HPDE6-E6E7 (cell line): Measurements from ENCODE around the gene PLAC1.

ENCODE experiments used
- DNase-seq: peaks from one replicate; pipeline ENCODE4 v3.0.0; 2011; ENCODE audit warnings: missing footprints; ENCODE audit errors: extremely low spot score

PLAC1 gene, protein sequence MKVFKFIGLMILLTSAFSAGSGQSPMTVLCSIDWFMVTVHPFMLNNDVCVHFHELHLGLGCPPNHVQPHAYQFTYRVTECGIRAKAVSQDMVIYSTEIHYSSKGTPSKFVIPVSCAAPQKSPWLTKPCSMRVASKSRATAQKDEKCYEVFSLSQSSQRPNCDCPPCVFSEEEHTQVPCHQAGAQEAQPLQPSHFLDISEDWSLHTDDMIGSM

DNA sequence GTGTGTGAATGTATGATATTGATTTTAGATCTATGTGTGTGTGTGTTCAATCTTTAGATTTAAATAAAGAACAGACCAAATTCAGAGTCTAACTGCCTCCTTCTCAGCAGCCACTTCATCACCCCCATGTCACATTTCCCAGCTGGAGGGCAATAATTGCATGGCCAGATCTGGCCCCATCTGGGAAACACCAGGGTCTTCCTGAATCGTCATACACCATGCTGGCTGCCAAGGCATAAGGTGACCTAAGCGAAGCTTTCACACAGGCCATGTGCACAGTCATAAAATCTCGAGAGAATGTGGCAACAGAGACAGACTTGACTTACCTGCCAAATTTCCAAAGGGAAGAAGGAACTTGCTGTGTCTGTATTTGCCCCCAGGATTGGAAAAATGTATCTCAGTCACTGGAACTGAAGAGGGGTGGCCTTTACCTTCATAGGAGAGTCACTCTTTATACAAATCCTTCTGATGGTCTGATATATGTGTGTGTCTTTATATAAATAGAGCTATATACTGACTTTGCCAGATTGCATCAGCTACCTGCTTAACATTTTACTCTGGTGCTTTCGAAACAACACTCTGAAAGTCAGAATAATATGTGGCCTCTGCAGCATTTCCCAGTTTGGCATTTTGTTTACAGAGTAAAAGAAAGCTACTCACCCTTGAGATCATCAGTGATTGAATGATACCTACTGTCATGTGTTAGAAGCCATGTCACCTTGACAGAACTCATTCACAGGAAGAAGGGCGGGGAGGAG, at the start of gene PLAC1:
PLAC1 (minus strand) TSS at position 470 of the 758 bp plus-strand sequence. CDS start 91,789 bp downstream, outside the sequence.
- no peak for DNase-seq

DNA sequence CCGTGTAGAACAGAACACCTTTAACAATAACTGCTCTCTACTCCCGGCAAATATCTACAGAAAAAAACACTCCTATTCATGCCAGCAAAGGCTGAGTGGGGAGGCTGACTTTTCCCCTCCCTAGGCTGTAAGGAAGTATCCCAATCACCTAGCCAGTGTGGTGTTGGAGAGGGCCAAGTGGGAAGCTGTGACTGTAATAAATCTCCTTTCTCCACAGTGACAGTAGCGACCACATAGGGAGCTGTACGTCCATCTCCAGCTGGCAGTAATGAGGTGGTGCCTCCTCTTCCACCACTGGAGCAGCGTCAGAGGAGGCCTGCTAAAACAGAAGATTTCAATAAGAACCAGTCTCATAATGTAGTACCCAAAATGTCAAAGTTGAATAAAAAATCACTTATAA, 47.9 kb upstream of the PLAC1 start:
- DNase-seq = no peak

DNA sequence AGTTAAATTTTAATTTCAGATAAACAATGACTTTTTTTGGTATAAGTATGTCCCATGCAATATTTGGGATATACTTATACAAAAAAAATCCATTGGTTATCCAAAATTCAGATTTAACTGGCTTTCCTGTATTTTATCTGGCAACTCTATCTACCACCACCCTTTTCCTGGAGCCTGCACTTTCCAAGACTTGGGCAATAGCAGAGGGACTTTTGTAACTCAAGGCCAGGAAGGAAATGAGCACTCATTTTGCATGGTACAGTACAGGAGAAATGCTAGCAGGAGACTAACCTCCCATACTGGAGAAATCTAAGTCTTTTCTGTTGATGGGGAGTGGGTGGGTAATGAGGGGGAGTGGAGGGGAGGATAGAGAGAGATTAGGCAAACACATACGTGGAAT, 37.7 kb upstream of the PLAC1 start:
- DNase-seq = no peak

DNA sequence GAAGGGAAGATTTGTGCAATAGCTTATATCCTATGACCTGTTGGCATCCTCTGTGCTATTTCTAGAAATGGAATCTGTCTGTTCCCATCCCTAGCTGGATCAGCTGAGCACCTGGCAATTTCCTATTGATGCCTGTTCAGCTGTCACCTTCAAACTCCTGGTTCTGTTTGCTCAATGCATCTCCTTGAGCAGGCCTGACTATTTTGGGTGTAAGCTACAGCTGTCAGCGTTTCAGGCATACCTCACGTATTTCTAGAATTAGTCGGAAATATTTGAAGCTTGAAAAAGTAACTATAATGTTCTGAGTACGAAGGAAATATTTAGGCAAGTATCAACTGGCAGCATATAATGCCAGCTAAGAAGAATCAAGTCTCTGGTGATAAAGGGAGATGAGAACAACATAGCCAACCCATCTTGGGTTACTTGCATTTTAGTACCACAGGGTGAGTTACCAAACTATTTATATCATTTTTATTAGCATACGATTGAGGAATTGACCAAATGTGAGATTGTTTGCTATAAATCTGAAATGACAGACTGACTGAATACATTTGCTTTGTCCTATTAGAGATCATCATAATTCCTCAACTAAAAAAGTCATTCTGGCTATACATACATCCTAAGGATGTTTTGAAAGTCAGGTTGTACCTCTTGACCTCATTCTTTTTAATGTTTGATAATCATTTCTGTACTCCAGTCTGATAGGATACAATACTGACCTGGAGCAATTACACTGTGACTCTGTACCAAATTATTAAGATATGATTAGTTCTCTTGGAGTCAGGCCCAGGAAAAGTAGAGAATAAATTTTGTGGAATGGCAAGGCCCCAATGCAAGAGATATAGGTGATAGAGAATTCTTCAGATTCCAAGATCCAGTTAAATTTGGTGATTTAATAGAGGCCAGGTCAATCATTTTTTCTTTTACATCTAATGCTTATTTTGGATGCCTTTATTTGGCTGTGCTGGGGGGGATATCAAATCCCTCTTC, 36.4 kb upstream of the PLAC1 start:
- DNase-seq = no peak

DNA sequence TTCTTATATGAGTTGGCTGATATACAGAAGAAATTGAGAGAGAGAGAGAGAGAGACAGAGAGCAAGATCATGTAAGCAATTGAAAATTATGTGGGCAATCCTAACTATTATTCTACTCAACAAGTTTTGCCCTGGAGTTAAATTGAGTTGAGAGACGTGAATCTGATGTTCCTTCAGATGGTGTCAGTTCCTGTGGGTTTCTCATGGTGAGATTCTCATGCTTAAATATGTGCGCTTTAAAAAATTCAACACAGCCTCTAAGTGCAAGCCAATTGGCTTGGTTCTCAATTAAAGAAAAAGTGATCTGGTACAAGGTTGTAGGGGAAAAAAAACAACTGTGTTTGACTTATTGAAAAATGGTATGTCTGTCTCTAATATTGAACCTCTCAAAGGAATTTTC, 35.4 kb upstream of the PLAC1 start:
- no peak for DNase-seq

DNA sequence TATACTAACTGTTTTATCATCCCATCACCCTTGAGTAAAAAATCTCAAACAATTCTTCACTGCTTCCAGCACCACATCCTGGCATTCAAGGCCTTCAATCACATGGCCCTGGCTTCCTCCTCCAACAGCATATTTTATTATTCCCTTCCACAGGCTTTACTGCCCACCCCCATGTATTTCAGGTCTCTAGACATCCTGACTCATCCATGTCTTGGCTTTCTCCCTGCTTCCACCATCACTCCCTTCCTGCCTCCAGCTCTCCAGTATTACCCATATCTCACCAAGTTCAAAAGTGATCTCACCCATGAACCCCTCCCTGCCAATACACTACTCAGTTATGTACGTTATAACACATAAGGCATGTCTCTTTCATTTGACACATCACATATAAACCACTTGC, 34.7 kb upstream of the PLAC1 start:
- DNase-seq = no peak

DNA sequence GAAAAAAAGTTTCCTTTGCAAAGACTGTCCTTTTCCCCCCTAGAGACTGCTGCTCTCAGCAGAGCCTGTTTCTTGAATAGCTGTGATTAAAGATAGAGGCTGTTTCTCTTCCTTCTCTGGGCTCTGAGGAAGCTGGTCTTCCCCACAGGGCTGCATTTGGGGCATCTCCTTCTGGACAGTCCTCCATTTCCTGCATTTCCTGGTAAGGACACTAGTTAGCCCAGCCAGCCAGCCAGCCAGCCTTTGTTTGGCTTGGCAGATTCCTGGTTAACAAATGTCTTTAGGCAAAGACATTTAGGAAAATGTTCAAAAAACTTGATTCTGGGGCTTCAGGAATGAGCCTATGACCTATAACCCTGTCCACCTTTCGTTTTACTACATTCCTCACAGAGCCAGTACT, 34.0 kb upstream of the PLAC1 start:
- DNase-seq = no peak

DNA sequence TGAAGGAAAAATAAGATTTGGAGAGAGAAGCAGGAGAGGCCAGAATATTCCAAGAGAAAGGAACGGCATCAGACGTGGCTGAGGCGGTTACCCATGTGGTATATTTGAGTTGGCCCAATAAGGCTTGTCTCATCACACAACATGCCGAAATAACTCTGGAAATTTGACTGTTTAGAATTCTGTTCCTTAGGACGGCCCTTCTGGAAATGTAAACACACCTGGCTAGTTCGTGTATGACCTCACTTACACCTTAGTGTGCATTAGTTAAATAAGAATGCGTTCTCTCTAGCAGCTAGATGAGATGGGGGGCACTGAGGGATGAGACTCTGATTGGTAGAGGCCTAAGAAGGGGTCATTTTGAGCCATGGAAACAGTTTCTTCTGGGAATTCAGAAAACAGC, 33.2 kb upstream of the PLAC1 start:
- DNase-seq = no peak

DNA sequence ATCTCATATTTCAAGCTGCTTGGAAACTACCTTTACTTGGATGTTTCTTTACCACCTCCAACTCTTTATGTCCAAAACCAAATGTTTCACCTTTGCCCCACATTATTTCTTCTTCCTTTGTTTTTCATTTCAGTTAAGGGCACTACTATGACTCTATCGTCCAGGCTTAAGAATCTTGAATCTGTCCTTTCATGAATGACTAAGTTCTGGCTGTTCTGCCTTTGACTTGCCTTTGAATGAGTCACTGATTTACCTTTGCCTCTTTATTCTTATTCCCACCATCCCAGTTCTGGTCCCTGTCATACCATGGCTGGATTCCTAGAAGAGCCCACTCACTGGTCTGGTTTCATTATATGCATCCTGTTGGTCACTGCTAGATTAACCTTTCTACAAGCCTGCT, 30.6 kb upstream of the PLAC1 start:
- DNase-seq = no peak

DNA sequence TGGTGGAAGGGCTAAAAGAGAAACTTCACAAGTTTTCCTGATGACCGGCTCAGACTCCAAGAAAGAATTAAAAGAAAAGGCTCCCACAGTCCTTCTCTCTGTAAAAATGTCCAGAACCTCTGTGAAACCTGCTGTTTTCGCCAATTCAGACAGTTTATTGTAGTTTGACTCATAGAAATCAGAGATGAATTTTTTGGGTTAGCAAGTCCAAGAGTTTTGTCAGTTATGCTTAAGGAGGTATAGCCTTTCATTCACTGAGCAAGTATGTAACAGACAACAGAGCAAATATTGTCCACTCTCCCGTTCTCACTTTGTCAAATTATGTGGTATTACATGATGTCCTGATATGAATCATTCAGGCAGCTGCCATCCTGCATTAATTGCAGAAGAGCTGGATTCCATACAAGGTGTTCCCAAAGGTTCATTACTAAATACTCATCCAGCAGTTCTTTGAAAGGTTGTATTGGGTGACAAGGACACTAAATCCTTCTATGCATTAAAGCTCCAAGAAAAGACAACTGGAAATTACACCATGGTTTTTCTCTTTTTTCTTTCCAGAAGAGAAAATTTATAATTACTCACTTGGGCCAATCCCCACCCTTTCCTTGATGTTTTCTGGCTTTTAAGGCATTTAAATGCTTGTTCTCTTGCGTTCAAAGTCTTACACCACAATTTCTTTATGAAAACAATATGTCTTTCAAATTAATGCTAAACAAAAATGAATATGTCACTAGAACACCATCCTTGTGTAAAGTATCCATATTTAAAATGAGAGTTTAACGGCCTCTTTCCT, 30.0 kb upstream of the PLAC1 start:
- no peak for DNase-seq

DNA sequence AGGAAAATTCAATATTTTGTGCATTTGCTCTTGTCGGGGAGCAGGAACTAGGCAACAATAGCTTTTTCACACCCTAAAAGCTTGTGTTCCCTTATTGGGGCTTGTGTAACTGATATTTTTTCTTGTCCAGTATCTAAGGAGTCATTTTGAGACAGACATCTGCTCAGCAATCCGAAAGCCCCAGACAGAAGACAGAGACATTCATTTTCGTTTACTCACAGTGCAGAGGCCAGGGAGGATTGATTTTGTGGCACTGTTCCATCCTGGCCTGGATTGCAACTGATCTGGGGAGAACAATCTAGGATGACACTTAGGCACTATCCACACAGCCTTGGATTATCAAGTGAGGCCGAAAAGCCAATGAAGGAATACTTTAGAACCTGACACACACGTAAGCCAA, 27.4 kb upstream of the PLAC1 start:
- DNase-seq = no peak

DNA sequence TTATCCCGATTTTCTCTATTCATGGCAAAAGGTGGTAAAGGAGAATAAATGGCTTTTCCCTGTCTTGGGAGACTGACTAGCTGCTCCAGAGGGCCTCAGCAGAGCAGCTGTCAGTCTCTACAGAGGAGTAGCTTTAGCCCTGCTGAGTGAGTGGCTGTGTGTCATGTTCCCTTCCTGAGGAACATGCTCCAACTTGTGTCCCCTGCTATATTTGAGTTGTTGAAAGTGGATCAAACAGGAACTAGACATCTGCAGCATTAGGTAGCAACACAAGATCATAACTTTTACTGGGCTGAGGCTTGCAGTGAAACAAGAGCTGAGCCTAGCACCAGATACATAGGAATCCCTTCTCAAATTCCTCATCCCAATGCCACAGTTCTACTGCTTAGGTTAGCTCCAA, 26.7 kb upstream of the PLAC1 start:
- DNase-seq = peak; percentile 37

DNA sequence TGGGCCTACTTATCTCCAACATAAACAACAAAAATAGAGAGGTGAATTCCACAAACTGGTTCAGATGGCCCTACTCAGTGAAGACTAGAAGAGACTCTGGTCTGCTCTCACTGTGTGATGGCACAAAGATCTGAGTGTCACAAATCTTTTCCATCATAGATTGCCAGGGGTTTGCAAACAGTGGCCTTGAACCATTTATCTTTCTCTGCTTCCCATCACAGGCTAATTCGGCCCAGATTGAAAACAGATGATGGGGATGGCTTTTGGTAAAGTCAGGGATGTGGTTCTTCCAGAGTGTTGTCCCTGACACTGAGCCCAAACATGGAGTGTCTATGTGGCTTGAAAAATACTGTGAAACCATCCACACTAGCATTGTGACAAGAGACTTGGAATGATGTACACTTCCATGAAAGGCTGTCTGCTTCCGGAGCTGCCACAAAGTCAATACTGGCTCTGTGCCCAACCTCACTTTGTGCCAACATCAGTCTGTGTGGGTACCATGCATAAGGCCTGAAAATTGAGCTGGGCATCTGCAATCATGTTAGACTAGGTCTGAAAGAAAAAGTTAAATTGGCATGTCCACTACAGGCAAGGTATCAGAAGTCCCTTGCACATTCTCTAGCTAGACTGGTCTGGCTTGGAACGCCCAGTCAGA, 25.2 kb upstream of the PLAC1 start:
- DNase-seq = no peak

DNA sequence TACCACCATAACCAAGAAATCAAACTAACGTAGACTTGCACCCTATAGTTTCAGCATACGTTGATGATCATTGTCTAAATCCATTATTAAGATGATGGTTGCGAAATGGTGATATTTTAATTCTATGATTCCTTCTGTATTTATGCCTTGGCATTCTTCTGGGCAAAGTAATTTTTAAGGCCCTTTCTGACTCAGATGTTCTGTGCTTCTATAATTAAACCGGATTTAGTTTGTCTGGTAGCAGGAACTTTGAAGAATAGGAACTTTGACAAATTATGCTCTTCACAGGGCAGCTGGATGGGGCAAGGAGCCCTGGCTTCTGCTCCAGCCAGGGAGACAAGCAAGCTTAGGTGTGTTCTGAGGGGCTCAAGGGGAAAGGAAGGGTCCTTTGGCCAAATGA, 23.8 kb upstream of the PLAC1 start:
- DNase-seq = no peak

DNA sequence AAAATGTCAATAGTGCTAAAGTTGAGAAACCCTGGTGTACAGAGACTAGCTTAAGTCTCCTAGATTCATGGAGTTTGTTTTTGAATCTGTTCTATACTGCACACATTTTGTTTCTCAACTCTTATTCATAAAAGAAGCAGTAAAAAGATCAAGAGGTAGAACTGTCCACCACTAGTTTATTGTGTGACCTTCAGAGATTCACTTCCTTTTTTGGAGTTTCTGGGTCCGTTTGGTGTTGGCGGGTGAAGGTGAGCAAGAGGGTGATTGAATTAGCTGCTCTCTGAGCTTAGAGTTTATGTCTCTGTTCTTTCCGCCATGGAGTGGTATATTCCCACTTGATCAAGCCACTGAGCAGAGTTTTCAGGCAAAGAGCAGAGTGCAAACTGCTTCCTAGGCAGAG, 21.4 kb upstream of the PLAC1 start:
- DNase-seq = no peak

DNA sequence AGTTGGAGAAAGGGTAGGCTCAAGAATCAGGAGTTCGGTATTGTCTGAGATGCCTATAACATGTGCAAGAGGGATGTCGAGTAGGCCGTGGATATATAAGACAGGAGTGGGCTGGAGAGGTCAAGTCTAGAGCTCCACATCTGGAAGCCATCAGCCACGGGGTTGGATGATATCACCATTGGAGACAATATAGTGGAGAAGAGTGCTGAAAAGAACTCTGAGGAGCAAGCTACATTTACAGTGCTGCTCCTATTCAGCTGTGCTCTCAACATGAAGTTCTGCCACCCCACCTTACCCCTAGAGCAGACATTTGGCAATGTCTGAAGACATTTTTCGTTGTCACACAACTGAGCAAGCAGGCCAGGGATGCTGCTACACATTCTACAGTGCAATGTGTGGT, 20.9 kb upstream of the PLAC1 start:
- no peak for DNase-seq

DNA sequence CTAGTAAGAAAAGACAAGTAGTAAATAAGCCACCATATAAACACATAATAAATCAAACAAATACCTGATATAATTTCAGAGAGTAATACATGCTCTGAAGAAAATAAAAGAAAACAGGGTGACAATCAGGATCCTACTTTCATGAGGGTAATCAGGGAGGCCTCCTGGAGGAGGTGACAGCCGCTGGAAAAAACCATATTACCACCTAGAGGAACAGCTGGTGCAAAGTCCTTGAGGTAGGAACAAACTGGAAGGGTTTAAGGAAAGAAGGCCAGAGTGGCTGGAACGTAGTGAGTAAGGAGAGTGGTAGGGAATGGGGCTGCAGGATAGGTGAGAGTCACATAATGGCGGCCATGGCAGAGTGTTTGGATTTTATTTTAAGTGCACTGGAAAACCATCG, 19.1 kb upstream of the PLAC1 start:
- DNase-seq = no peak

DNA sequence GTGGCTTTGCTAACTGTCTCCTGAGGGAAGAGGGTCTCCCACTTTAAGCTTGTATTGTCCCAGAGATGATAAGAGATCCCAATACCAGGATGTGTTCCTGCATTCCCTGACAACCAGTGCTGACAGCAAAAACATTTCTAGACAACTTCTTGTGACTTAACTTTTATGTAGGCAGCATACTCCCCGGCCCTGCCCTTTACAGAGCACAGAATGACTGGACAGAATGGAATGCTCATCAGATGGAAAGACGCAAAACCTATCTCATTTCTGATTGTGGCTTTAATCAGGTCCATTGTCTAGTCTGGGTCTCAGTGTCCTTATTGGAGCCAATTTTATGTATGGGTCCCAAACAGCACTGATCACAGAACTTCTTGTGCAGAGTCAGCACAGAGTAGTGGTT, 18.2 kb upstream of the PLAC1 start:
- no peak for DNase-seq

DNA sequence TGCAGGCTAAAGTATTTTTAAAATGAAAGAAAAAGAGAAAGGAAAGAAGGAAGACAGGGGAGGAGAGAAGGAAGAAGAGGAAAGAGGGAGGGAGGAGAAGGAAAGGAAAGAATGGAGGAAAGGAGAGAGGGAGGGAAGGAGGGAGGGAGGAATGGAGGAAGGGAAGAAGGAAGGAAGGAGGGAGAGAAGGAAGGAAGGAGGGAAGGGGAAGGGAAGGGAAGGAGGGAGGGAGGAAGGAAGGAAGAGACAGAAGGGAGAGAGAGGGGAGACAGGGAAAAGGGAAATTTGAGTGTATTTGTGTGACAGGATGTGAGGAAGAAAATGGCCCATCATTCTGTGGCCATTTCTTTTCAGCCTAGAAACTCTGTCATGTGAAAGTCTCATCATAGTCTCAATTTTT, 14.9 kb upstream of the PLAC1 start:
- no peak for DNase-seq

DNA sequence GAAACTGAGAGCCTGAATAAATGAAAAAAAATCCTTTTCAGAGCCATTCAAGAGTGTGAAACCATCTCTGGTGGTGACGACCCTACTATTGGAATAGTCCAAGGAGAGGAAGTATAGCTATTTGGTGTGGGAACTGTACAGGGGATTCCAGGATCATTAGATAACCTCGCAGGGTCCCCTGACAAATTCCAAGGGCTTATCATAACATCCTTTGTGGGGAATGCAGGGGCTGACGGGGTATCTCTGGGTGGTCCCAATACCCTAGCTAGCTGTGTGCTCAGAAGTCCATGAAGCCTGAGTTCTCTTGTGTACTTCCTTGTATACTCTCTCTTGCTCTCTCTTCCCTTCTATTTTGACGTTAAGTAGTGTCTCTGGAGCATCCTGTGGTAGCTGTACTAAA, 13.8 kb upstream of the PLAC1 start:
- no peak for DNase-seq

DNA sequence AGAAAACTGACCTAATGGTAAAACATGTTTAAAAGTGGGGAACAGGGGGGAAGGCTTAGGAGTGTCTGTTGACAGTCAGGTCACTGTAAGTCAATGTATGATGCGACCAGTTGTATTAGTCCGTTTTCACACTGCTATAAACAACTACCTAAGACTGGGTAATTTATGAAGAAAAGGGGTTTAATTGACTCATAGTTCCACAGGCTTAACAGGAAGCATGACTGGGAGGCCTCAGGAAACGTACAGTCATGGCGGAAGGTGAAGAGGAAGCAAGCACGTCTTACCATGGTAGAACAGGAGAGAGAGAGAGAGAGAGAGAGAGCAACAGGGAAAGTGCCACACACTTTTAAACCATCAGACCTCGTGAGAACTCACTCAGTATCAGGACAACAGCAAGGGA, 13.0 kb upstream of the PLAC1 start:
- no peak for DNase-seq
